Medulla oblongata (tissue), 1 donor: ENCODE data around the gene CELF1.

Experiments used
- DNase-seq: peaks from one replicate; pipeline ENCODE4 v3.0.0-alpha.2; 2015; ENCODE audit errors: extremely low spot score

Gene CELF1

GRCh38 chr11:47447906-47448305, 105.0 kb downstream of the CELF1 start:
- no peak for DNase-seq

DNA sequence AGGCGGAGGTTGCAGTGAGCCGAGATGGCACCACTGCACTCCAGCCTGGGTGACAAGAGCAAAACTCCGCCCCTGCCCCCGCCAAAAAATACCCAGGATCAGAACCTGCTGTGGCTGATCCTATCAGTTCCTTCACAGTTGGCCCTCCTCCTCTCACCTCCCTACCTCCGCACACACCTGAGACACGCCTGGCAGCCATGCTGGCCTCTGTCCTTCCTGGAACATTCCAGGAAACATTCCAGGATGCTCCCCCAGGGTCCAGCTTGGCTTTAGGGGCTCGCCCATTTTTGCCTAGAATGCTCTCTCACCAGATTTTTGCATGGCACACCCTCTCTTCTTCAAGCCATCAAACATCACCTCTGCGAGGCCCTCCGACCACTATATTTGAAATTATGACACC, 106.1 kb downstream of the CELF1 start:
- DNase-seq, result no peak

DNA sequence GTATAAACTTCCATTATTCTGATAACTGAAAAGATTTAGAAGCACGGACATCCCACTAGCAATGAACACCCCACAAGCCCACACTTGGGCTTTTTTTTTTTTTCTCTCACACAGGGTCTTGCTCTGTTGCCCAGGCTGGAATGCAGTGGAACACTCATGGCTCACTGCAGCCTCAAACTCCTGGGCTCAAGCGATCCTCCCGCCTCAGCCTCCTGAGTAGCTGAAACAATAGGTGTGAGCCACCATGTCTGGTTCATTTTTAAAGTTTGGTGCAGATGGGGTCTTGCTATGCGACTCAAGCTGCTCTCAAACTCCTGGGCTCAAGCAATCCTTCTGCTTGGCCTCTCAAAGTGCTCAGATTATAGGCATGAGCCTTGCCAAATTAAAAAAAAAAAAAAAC, 107.1 kb downstream of the CELF1 start:
- DNase-seq, result no peak

GRCh38 chr11:47443817-47444216, 109.1 kb downstream of the CELF1 start:
- no peak for DNase-seq

DNA sequence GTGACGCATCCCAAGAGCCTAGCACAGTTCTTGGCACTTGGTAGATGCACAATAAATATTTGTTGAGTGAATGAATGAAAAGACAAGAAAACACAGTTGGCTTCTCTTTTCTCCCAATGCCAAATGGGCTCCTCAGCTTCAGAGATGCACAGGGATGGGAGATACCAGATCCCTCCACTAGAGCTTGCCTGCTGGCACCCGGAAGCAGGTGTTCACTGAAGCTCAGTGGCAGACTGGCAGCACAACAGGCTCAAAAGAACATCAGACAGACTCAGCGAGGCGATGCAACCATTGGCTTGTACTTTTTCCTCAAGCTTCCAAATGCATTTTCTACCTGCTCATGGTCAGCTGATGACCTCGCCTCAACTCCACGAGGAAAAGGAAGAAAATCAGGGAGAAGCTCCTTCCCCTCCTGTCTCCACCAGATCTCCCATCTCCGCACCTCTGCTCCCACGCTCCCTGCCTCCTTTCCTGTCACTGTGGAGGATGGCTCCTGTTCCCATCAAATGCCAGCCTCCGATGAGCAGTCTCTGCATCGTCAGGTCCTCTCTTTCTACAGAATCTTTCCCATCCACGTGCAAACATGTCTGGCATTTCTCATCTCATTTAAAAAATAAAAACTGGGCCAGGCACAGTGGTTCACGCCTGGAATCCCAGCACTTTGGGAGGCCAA, 109.8 kb downstream of the CELF1 start:
- no peak for DNase-seq

DNA sequence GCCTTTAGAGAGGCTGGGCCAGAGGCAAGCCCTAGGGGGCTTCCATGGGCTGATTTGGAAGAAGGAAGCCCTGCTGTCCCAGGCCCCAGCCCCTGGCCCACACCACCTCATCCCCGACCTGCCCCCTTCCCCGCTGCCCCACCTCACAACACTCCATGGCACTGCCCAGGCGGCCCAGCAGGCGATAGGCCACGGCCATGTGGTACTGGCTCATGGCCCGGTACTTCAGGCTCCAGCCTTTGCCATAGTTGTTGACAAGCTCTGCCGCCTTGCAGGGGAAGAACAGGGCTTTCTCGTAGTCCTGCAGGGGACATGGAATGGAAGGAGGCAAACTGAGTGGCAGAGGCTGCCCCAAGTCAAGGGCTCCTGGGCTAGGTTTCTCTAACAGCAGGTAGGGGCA, 110.4 kb downstream of the CELF1 start:
- peak; percentile 64 for DNase-seq

DNA sequence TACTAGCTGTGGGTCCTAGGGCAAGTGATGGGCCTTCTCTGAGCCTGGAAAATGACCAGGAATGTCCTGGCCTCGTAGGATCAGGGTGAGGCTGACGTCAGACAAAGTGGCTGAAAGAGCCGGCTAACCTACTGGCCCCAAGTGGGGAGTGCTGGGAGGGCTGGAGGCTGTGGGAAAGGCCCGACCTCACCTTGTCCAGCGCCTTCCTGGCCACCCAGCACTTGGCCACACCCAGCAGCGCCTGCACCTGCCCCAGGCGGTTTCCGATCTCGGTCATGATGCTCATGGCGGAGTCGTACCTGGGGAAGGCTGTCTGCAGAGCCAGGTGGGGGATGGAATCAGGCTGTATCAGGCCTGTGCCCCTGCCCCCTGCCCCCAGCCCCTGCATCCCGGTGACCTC, 111.5 kb downstream of the CELF1 start:
- DNase-seq, result no peak

- no peak for DNase-seq
These were observed 112.9 kb downstream of the CELF1 start for GRCh38 chr11:47440054-47440476.

DNA sequence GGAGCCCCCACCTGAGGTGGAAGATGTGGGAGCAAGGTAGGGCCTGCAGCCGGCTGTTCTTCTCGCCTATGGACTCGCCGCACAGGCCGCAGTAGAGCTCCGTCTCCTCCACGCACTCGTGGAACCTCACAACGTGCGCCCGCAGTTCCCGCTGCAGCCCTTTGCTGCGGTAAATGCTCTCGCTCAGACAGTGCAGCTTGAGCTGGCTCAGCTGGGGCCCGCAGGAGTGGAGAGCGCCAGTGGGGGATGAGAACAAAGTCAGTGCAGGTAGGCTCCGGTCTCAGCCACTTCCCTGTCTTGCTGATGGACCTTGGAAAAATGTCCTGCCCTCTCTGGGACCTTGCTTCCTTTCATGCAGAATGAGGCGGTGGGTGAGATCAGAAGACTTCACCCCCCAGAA, 114.2 kb downstream of the CELF1 start:
- DNase-seq, result no peak

GRCh38 chr11:47437746-47438418, 115.0 kb downstream of the CELF1 start:
- DNase-seq, result peak; percentile 53

DNA sequence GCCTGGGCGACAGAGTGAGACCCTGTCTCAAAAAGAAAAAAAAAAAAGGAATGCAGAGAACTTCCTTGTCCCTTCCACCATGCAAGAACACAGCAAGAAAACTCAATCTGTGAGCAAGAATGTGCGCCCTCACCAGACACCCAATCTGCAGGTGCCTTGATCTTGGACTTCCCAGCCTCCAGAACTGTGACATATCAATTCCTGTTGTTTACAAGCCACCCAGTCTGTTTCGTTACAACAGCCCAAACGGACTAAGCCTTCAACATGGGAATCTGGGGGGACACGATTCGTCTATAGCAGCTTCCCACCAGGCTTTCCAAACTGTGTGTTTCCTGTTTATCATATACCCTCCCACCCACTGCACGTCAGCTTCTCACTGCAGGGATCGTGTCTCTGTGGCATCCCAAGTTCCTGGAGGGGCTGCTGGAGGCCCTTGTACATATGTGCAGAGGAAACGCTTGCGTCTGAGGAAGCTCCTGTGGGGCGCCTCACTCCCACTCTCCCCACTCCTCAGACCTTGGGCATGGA, 115.7 kb downstream of the CELF1 start:
- DNase-seq, result no peak

DNA sequence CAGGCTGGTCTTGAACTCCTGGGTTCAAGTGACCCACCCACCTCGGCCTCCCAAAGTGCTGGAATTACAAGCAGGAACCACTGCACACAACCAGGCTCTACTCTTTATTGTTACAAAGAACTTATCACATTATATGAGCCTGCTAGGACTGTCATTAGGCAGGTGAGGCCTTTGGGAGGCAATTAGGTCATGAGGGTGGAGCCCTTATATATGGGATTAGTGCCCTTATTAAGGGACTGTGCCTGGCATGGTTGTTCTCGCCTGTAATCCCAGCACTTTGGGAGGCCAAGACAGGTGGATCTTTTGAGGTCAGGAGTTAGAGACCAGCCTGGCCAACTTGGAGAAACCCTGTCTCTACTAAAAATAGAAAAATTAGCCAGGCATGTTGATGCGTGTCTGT, 116.2 kb downstream of the CELF1 start:
- DNase-seq, result no peak

- DNase-seq, result no peak
These were observed 117.2 kb downstream of the CELF1 start for GRCh38 chr11:47435687-47436086.

- peak; percentile 61 for DNase-seq
These were observed 118.7 kb downstream of the CELF1 start for GRCh38 chr11:47434011-47434786.

DNA sequence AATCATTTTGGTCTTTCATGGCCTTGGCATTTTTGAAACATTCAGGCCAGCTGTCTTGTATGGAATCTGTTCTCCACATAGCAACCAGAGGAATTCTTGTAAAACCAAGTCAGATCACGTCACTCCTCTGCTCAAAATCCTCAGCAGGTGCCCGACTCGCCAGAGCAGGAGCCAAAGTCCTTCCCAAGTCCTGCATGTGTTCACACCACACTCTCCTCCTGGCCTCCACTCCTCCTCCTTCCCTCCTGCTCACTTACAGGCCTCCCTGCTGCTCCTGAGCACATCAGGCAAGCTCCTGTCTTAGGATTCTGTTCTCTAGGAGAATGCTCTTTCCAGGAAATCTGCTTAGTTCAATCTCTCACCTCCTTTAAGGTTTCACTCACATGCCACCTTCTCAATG, 119.8 kb downstream of the CELF1 start:
- no peak for DNase-seq

DNA sequence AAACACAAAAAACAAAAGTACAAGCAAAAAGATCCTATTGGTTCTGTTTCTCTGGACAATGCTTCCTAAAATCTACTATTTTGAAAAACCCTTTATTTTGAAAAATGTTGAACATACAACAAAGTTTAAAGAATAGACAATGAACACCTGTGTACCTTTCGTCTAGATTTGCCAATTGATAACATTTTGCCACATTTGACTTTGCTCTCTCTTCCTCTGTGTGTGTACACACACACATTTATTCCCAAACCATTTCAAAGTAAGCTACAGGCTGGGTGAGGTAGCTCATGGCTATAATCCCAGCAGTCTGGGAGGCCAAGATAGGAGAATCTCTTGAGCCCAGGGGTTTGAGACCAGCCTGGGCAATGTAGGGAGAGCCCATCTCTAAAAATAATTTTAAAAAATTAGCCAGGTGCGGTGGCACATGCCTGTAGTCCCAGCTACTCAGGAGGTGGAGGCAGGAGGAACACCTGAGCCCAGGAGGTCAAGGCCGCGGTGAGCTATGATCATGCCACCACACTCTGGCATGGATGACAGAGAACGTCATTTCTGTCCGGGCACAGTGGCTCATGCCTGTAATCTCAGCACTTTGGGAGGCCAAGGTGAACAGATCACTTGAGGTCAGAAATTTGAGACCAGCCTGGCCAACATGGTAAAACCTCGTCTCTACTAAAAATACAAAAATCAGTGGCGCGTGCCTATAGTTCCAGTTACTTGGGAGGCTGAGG, 121.4 kb downstream of the CELF1 start:
- no peak for DNase-seq

GRCh38 chr11:47430524-47430923, 122.4 kb downstream of the CELF1 start:
- no peak for DNase-seq

DNA sequence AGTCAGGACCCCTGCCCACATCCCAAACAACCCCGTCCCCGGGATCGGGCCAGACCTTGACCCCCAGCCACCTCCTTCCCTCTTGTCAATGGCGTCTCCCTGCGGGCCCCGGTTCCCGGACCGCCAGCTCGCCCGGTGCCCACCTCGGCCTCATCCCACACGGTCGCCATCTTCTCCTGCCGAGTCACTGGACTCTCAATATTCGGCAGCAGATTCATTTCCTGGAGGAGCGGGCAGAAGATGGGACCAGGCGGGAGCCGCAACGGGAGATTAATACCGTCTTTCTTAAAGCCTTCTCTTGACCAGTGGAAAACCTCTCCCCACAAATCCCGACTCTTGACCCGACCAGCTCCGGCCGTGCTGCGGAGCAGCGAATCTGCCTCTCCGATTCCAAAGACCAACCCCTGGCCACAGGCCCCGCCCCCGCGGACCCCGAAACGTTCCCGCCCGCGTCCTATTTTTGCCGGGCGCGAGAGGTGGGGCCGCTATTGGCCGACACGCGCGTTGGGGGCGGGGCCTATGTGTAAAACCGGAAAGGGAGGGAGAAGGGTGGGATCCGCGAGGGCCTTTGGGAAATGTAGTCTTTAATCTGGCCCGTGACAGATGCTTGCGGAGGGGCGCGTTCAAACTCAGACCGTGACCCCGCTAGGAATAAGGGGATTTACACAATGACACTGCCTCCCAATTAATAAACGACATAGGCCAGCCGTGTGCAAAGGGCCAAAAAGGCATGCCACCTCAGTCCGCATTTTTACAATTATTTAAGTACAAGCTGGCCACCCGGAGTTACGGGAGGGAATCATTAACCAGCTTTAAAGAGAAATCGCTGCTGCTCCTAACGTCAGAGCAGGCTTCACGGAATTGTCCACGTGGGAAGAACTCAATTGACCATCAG, 126.6 kb downstream of the CELF1 start, which contains the start of gene PSMC3:
PSMC3 (minus strand) TSS at position 378 of the 895 bp plus-strand sequence; CDS start at position 218, 160 bp downstream.
- peak; percentile 98 for DNase-seq

GRCh38 chr11:47425611-47426010, 127.3 kb downstream of the CELF1 start:
- no peak for DNase-seq

DNA sequence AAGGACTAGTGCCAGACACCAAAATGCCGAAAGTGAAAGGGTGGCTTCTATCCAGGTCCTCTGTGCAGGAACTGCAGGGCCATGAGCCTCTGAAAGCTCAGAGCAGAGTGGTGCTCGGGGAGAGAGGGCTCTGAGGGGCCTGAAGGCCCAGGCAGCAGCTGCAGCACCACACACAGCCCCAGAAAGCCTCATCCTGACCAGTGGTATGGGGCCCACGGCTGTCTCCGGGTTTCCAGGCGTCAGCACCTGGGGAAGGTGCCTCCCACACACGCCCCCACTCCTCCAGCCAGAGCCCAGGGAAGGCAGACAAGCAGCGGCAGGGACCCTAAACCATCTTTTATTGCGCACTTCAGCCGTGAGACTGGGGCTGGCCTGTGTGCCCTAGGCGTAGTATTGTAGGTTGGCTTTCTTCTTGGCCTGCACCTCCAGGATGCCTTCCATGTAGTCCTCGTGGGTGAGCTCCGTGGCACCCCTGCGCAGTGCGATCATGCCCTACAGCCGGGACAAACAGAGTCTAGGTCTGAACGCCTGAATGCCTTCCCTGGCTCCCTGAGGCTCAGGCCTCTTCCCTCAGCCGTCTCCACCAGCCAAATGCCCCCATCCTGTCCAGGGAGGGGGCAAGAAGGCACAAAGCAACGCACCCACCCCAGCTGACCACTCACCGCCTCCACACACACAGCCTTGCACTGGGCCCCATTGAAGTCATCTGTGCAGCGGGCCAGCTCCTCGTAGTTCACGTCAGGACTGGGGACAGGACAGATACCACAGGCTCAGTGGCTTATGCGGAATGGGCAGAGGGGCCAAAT, 134.3 kb downstream of the CELF1 start:
- no peak for DNase-seq
